ENCODE results near the gene TMEM178A. TPM values are rescaled to one million over a fixed set of nuclear protein-coding genes. Genes with fewer than 3 reads are reported as not detected.

TMEM178A gene
- total and polyA plus RNA-seq, 9 donors: 5.7 to 18.5 (median 14.5) TPM

GRCh38 chr2:39757156-39757555 is 91.4 kb downstream of the TMEM178A start:
- no peak for DNase-seq
- Histone ChIP-seq H3K27ac (ENCODE audit: low read length) (no peak overlapping the region), H3K36me3 (ENCODE audit: control insufficient read depth, insufficient read depth, low read length) (peaks cover 49% of the 10 kb centered on the region), H3K9me3 (replicated peaks; ENCODE audit: control insufficient read depth, low read depth, low read length) (no peaks in the 10 kb centered on the region), H3K27me3 (ENCODE audit: control insufficient read depth, insufficient read depth, low read length) (no peaks in the 10 kb centered on the region), H3K4me3 (ENCODE audit: low read length) (no peak overlapping the region), H3K4me1 (ENCODE audit: control insufficient read depth, insufficient read depth, low read length) (no peaks in the 10 kb centered on the region)
- WGBS (ENCODE audit: insufficient coverage): 88% methylated on average over 1 of the region's 4 CpGs

GRCh38 chr2:39762448-39762847 is 96.7 kb downstream of the TMEM178A start:
- H3K4me1 ChIP-seq (ENCODE audit: control insufficient read depth, insufficient read depth, low read length): no peaks in the 10 kb centered on the region
- WGBS (ENCODE audit: insufficient coverage): no CpG with 5 or more reads among the region's 2 CpGs
- H3K36me3 ChIP-seq (ENCODE audit: control insufficient read depth, insufficient read depth, low read length): peaks cover 18% of the 10 kb centered on the region
- no peaks in the 10 kb centered on the region for H3K9me3 ChIP-seq (replicated peaks; ENCODE audit: control insufficient read depth, low read depth, low read length)
- no peaks in the 10 kb centered on the region for H3K27me3 ChIP-seq (ENCODE audit: control insufficient read depth, insufficient read depth, low read length)
- no peak overlapping the region for H3K27ac ChIP-seq (ENCODE audit: low read length)
- no peak overlapping the region for H3K4me3 ChIP-seq (ENCODE audit: low read length)
- no peak for DNase-seq

Other genes with a start within 250 kb of the TMEM178A start
- 43.2 TPM for gene MAP4K3, start 228.6 kb upstream of the TMEM178A start, total RNA-seq
- gene MAP4K3, start 228.6 kb upstream of the TMEM178A start, polyA plus RNA-seq (ENCODE audit: insufficient read depth in 1 of 8, insufficient read length in 8 of 8, low replicate concordance in 1 of 8): 10 to 100 TPM; 24.9 to 40.3 (median 28.1) TPM
- 18.2 TPM for gene THUMPD2, start 113.3 kb downstream of the TMEM178A start, total RNA-seq
- gene THUMPD2, start 113.3 kb downstream of the TMEM178A start, polyA plus RNA-seq (ENCODE audit: insufficient read depth in 1 of 8, insufficient read length in 8 of 8, low replicate concordance in 1 of 8): 10 to 100 TPM; 13.1 to 18.2 (median 16.3) TPM

All from muscle of leg (tissue), 11 donors.